Astrocyte of the cerebellum (primary cell): Measurements from ENCODE around the gene ZIC2.
A peak's percentile ranks its signal among the peaks of the same experiment; 100 is the strongest.

Experiments
- DNase-seq: peaks from one replicate; pipeline ENCODE4 v3.0.0-alpha.2; 2011; ENCODE audit warnings: low read depth
- H3K4me3 ChIP-seq: 2 replicates; pipeline ENCODE4 v1.5.1; 2011; ENCODE audit warnings: mild to moderate bottlenecking, low read depth, low read length, moderate library complexity
- CTCF ChIP-seq: IDR thresholded peaks from 2 replicates; pipeline ENCODE4 v1.5.1; 2012; ENCODE audit warnings: low read length, low read depth, moderate library complexity, mild to moderate bottlenecking; ENCODE audit errors: missing control alignments
- in situ Hi-C: cut with HindIII; loops from 2 replicates; pipeline ENCODE4 v1.10.0; 2017; ENCODE audit warnings: low sequenced_read_pairs

Gene ZIC2

GRCh38 chr13:99981735-99982035 is at the start of gene ZIC2:
TSS of gene ZIC2 (plus strand) at chr13:99981784. CDS start at chr13:99982065, 281 bp downstream.
- TF ChIP-seq CTCF = no peak
- DNase-seq = no peak
- peak within 1 kb of the TSS; percentile 94 for H3K4me3 ChIP-seq
- in situ Hi-C loops = loop anchor here (10.0 to 25.0 kb wide), 2 partner anchors 256 to 533 kb away; no protein-coding TSS in a partner anchor

GRCh38 chr13:99932912-99933311 is 48.7 kb upstream of the ZIC2 start:
- no peak for TF ChIP-seq CTCF
- in situ Hi-C loops = no loop called here
- no peak overlapping the region for H3K4me3 ChIP-seq
- DNase-seq = no peak

- no peak overlapping the region for H3K4me3 ChIP-seq
- DNase-seq = no peak
- TF ChIP-seq CTCF = peak; percentile 10
- in situ Hi-C loops = no loop called here
Observed at GRCh38 chr13:99935772-99936171, 45.8 kb upstream of the ZIC2 start.

- no peak for DNase-seq
- in situ Hi-C loops = no loop called here
- H3K4me3 ChIP-seq = no peak overlapping the region
- no peak for TF ChIP-seq CTCF
Observed at GRCh38 chr13:99938635-99939034, 42.9 kb upstream of the ZIC2 start.

GRCh38 chr13:99941086-99941485 is 40.5 kb upstream of the ZIC2 start:
- TF ChIP-seq CTCF = no peak
- no peak for DNase-seq
- in situ Hi-C loops = no loop called here
- no peak overlapping the region for H3K4me3 ChIP-seq

- in situ Hi-C loops = no loop called here
- TF ChIP-seq CTCF = no peak
- H3K4me3 ChIP-seq = no peak overlapping the region
- DNase-seq = no peak
Observed at GRCh38 chr13:99941911-99942310, 39.7 kb upstream of the ZIC2 start.

GRCh38 chr13:99944102-99944501 is 37.5 kb upstream of the ZIC2 start:
- no peak overlapping the region for H3K4me3 ChIP-seq
- in situ Hi-C loops = no loop called here
- DNase-seq = no peak
- no peak for TF ChIP-seq CTCF
